Measurements from ENCODE around the gene CYB5R3.

CYB5R3 gene

GRCh38 chr22:42641801-42642413 is 7.3 kb downstream of the CYB5R3 start:
- no peak overlapping the region for H3K27ac Mint-ChIP-seq
- no peaks in the 10 kb centered on the region for H3K9me3 Mint-ChIP-seq
- ATAC-seq: no peak
- DNase-seq: no peak
- no peaks in the 10 kb centered on the region for H3K27me3 Mint-ChIP-seq
- H3K4me3 Mint-ChIP-seq: no peak overlapping the region
- peaks cover 39% of the 10 kb centered on the region for H3K4me1 Mint-ChIP-seq

- DNase-seq (no peak), ATAC-seq (no peak)
- Mint-ChIP-seq H3K4me3 (no peak overlapping the region), H3K27ac (no peak overlapping the region), H3K9me3 (no peaks in the 10 kb centered on the region), H3K27me3 (no peaks in the 10 kb centered on the region), H3K4me1 (peaks cover 24% of the 10 kb centered on the region)
Observed at GRCh38 chr22:42639541-42640241, 9.5 kb downstream of the CYB5R3 start.

- ATAC-seq (peak; percentile 40), DNase-seq (no peak)
- Mint-ChIP-seq H3K27ac (no peak overlapping the region), H3K9me3 (no peaks in the 10 kb centered on the region), H3K4me3 (no peak overlapping the region), H3K27me3 (no peaks in the 10 kb centered on the region), H3K4me1 (peaks cover 13% of the 10 kb centered on the region)
Observed at GRCh38 chr22:42637555-42637954, 11.6 kb downstream of the CYB5R3 start.

GRCh38 chr22:42636506-42636905 is 12.7 kb downstream of the CYB5R3 start:
- no peak overlapping the region for H3K27ac Mint-ChIP-seq
- no peaks in the 10 kb centered on the region for H3K27me3 Mint-ChIP-seq
- no peaks in the 10 kb centered on the region for H3K9me3 Mint-ChIP-seq
- no peak overlapping the region for H3K4me3 Mint-ChIP-seq
- ATAC-seq (no peak), DNase-seq (no peak)
- peaks cover 13% of the 10 kb centered on the region for H3K4me1 Mint-ChIP-seq

- ATAC-seq (no peak), DNase-seq (no peak)
- Mint-ChIP-seq H3K27ac (peak overlapping the region in 1 of 2 donors; percentile 19), H3K4me3 (no peak overlapping the region), H3K9me3 (no peaks in the 10 kb centered on the region), H3K4me1 (peaks cover 8% of the 10 kb centered on the region), H3K27me3 (no peaks in the 10 kb centered on the region)
Observed at GRCh38 chr22:42635531-42635930, 13.7 kb downstream of the CYB5R3 start.

GRCh38 chr22:42633013-42633412 is 16.2 kb downstream of the CYB5R3 start:
- H3K27ac Mint-ChIP-seq: peak overlapping the region in 1 of 2 donors; percentile 88
- no peaks in the 10 kb centered on the region for H3K9me3 Mint-ChIP-seq
- no peak overlapping the region for H3K4me3 Mint-ChIP-seq
- no peaks in the 10 kb centered on the region for H3K27me3 Mint-ChIP-seq
- H3K4me1 Mint-ChIP-seq: peaks cover 7% of the 10 kb centered on the region
- DNase-seq (no peak), ATAC-seq (no peak)

- DNase-seq (no peak), ATAC-seq (no peak)
- Mint-ChIP-seq H3K27me3 (no peaks in the 10 kb centered on the region), H3K4me1 (peaks cover 7% of the 10 kb centered on the region), H3K4me3 (no peak overlapping the region), H3K27ac (no peak overlapping the region), H3K9me3 (no peaks in the 10 kb centered on the region)
Observed at GRCh38 chr22:42632096-42632495, 17.1 kb downstream of the CYB5R3 start.

GRCh38 chr22:42630901-42631602 is 18.1 kb downstream of the CYB5R3 start:
- peaks cover 7% of the 10 kb centered on the region for H3K4me1 Mint-ChIP-seq
- no peaks in the 10 kb centered on the region for H3K9me3 Mint-ChIP-seq
- peak overlapping the region in 1 of 2 donors; percentile 59 for H3K27ac Mint-ChIP-seq
- H3K27me3 Mint-ChIP-seq: no peaks in the 10 kb centered on the region
- H3K4me3 Mint-ChIP-seq: no peak overlapping the region
- no peak for ATAC-seq
- no peak for DNase-seq

- no peak for DNase-seq
- H3K27me3 Mint-ChIP-seq: no peaks in the 10 kb centered on the region
- no peak overlapping the region for H3K27ac Mint-ChIP-seq
- no peaks in the 10 kb centered on the region for H3K9me3 Mint-ChIP-seq
- H3K4me3 Mint-ChIP-seq: no peak overlapping the region
- ATAC-seq: no peak
- H3K4me1 Mint-ChIP-seq: no peaks in the 10 kb centered on the region
Observed at GRCh38 chr22:42630211-42630610, 19.0 kb downstream of the CYB5R3 start.

- Mint-ChIP-seq H3K9me3 (no peaks in the 10 kb centered on the region), H3K4me3 (no peak overlapping the region), H3K27me3 (no peaks in the 10 kb centered on the region), H3K4me1 (no peaks in the 10 kb centered on the region), H3K27ac (no peak overlapping the region)
- ATAC-seq (no peak), DNase-seq (no peak)
Observed at GRCh38 chr22:42627981-42628380, 21.2 kb downstream of the CYB5R3 start.

GRCh38 chr22:42626951-42627625 is 22.1 kb downstream of the CYB5R3 start:
- no peaks in the 10 kb centered on the region for H3K4me1 Mint-ChIP-seq
- no peak overlapping the region for H3K4me3 Mint-ChIP-seq
- peak; percentile 41 for ATAC-seq
- no peaks in the 10 kb centered on the region for H3K9me3 Mint-ChIP-seq
- no peak overlapping the region for H3K27ac Mint-ChIP-seq
- no peak for DNase-seq
- H3K27me3 Mint-ChIP-seq: no peaks in the 10 kb centered on the region

GRCh38 chr22:42626431-42626830 is 22.8 kb downstream of the CYB5R3 start:
- no peak for DNase-seq
- no peaks in the 10 kb centered on the region for H3K9me3 Mint-ChIP-seq
- H3K4me3 Mint-ChIP-seq: no peak overlapping the region
- peak overlapping the region in 1 of 2 donors; percentile 78 for H3K27ac Mint-ChIP-seq
- peaks cover 4% of the 10 kb centered on the region for H3K4me1 Mint-ChIP-seq
- no peaks in the 10 kb centered on the region for H3K27me3 Mint-ChIP-seq
- ATAC-seq: no peak

- H3K27me3 Mint-ChIP-seq: no peaks in the 10 kb centered on the region
- H3K27ac Mint-ChIP-seq: no peak overlapping the region
- DNase-seq: no peak
- no peak overlapping the region for H3K4me3 Mint-ChIP-seq
- ATAC-seq: no peak
- peaks cover 5% of the 10 kb centered on the region for H3K4me1 Mint-ChIP-seq
- no peaks in the 10 kb centered on the region for H3K9me3 Mint-ChIP-seq
Observed at GRCh38 chr22:42625416-42625815, 23.8 kb downstream of the CYB5R3 start.

- peaks cover 5% of the 10 kb centered on the region for H3K4me1 Mint-ChIP-seq
- no peak overlapping the region for H3K27ac Mint-ChIP-seq
- no peak for ATAC-seq
- no peak for DNase-seq
- no peak overlapping the region for H3K4me3 Mint-ChIP-seq
- H3K27me3 Mint-ChIP-seq: no peaks in the 10 kb centered on the region
- H3K9me3 Mint-ChIP-seq: no peaks in the 10 kb centered on the region
Observed at GRCh38 chr22:42624551-42625106, 24.6 kb downstream of the CYB5R3 start.

- DNase-seq (no peak), ATAC-seq (no peak)
- Mint-ChIP-seq H3K4me1 (peaks cover 5% of the 10 kb centered on the region), H3K4me3 (no peak overlapping the region), H3K27ac (no peak overlapping the region), H3K27me3 (no peaks in the 10 kb centered on the region), H3K9me3 (no peaks in the 10 kb centered on the region)
Observed at GRCh38 chr22:42623756-42624441, 25.3 kb downstream of the CYB5R3 start.

All from stimulated activated naive CD8-positive, alpha-beta T cell treated with anti-CD3 and anti-CD28 coated beads, Interleukin-15, amount 100 ng/mL, for 72 hours (primary cell).